GM12891 (cell line): ENCODE results near the gene ERAL1.

Experiments
- PAX5 ChIP-seq: IDR thresholded peaks from 2 replicates; pipeline ENCODE4 v1.6.1; 2011; ENCODE audit warnings: low read length, moderate library complexity, mild to moderate bottlenecking; ENCODE audit not compliant: insufficient read depth, severe bottlenecking
- POLR2A ChIP-seq: IDR thresholded peaks from 2 replicates; pipeline ENCODE4 v1.6.1; 2011; ENCODE audit warnings: low read depth, low read length, control low read depth
- POLR2AphosphoS5 ChIP-seq: IDR thresholded peaks from 2 replicates; pipeline ENCODE4 v1.6.1; 2011; ENCODE audit warnings: low read depth, low read length, control low read depth
- POU2F2 ChIP-seq: IDR thresholded peaks from 2 replicates; pipeline ENCODE4 v1.6.1; 2011; ENCODE audit warnings: low read depth, mild to moderate bottlenecking, control low read depth, low read length, moderate library complexity
- SPI1 ChIP-seq: IDR thresholded peaks from 2 replicates; pipeline ENCODE4 v1.6.1; 2011; ENCODE audit warnings: low read depth, low read length, control low read depth
- TAF1 ChIP-seq: IDR thresholded peaks from 2 replicates; pipeline ENCODE4 v1.6.1; 2011; ENCODE audit warnings: low read depth, low read length, control low read depth

- TF ChIP-seq POLR2AphosphoS5 (no peak), POLR2A (no peak), TAF1 (no peak), SPI1 (no peak), PAX5 (no peak), POU2F2 (no peak)
These were observed 3.3 kb downstream of the ERAL1 start for GRCh38 chr17:28857905-28858800.
